A549 (cell line): ENCODE measurements around the gene CACNA1G.

Source experiments
- TF ChIP-seq, protein P1 (sequence below): fragments of >200 bp; sonication (Bioruptor Twin); formaldehyde crosslinking; IDR thresholded peaks from 3 replicates; pipeline ENCODE4 v1.5.1; 2016
- TF ChIP-seq, protein P2 (sequence below): fragments of 250-450 bp; sonication (Bioruptor Pico); IDR thresholded peaks from 2 replicates; pipeline ENCODE4 v1.5.0; 2021; ENCODE audit warnings: mild to moderate bottlenecking, moderate library complexity, borderline replicate concordance
- TF ChIP-seq, protein P3 (sequence below): fragments of >200 bp; sonication (Bioruptor Twin); formaldehyde crosslinking; IDR thresholded peaks from 3 replicates; pipeline ENCODE4 v1.6.1; 2016

- TF ChIP-seq, protein P1, sequence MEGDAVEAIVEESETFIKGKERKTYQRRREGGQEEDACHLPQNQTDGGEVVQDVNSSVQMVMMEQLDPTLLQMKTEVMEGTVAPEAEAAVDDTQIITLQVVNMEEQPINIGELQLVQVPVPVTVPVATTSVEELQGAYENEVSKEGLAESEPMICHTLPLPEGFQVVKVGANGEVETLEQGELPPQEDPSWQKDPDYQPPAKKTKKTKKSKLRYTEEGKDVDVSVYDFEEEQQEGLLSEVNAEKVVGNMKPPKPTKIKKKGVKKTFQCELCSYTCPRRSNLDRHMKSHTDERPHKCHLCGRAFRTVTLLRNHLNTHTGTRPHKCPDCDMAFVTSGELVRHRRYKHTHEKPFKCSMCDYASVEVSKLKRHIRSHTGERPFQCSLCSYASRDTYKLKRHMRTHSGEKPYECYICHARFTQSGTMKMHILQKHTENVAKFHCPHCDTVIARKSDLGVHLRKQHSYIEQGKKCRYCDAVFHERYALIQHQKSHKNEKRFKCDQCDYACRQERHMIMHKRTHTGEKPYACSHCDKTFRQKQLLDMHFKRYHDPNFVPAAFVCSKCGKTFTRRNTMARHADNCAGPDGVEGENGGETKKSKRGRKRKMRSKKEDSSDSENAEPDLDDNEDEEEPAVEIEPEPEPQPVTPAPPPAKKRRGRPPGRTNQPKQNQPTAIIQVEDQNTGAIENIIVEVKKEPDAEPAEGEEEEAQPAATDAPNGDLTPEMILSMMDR: no peak
- TF ChIP-seq, protein P2, sequence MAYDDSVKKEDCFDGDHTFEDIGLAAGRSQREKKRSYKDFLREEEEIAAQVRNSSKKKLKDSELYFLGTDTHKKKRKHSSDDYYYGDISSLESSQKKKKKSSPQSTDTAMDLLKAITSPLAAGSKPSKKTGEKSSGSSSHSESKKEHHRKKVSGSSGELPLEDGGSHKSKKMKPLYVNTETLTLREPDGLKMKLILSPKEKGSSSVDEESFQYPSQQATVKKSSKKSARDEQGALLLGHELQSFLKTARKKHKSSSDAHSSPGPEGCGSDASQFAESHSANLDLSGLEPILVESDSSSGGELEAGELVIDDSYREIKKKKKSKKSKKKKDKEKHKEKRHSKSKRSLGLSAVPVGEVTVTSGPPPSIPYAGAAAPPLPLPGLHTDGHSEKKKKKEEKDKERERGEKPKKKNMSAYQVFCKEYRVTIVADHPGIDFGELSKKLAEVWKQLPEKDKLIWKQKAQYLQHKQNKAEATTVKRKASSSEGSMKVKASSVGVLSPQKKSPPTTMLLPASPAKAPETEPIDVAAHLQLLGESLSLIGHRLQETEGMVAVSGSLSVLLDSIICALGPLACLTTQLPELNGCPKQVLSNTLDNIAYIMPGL: no peak
- TF ChIP-seq, protein P3, sequence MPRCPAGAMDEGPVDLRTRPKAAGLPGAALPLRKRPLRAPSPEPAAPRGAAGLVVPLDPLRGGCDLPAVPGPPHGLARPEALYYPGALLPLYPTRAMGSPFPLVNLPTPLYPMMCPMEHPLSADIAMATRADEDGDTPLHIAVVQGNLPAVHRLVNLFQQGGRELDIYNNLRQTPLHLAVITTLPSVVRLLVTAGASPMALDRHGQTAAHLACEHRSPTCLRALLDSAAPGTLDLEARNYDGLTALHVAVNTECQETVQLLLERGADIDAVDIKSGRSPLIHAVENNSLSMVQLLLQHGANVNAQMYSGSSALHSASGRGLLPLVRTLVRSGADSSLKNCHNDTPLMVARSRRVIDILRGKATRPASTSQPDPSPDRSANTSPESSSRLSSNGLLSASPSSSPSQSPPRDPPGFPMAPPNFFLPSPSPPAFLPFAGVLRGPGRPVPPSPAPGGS: no peak
Measured at GRCh38 chr17:50570032-50570431, 9.5 kb downstream of the CACNA1G start.
